HG02973 (cell line): Measurements from ENCODE around the gene SLC35A3.
"Not testable (repeated sequence)": the region's sequence is repeated elsewhere in the genome, so short reads cannot be mapped to it uniquely, and the experiment has no call there.

Experiments
- ATAC-seq: cut with Tn5 transposase; IDR thresholded peaks from one replicate; pipeline ENCODE4 v1.9.1; 2021; ENCODE audit warnings: moderate library complexity; ENCODE audit not compliant: unreplicated experiment

The SLC35A3 gene

GRCh38 chr1:99972066-99972465, 2.3 kb downstream of the SLC35A3 start:
- ATAC-seq: not testable (repeated sequence)

DNA sequence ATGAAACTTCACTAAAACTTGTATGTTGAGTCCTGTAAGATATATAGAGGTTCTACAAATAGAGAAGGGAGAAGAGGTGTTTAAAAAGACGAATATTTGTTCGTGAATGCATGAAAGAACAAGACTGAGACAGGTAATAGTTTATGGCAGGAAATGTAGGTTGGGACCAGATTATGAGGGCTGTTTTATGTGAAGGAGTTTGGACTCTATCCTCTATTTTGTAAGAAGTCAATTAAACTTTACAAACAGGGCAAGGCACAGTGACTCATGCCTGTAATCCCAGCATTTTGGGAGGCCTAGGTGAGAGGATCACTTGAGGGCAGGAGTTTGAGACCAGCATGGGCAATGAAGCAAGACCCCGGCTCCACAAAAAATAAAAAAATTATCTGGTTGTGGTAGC, 5.7 kb downstream of the SLC35A3 start:
- ATAC-seq: no peak

GRCh38 chr1:99977326-99977725, 7.5 kb downstream of the SLC35A3 start:
- ATAC-seq: not testable (repeated sequence)

- ATAC-seq: no peak
Observed at GRCh38 chr1:99978218-99978617, 8.4 kb downstream of the SLC35A3 start.

GRCh38 chr1:99979091-99979490, 9.3 kb downstream of the SLC35A3 start:
- ATAC-seq: no peak

DNA sequence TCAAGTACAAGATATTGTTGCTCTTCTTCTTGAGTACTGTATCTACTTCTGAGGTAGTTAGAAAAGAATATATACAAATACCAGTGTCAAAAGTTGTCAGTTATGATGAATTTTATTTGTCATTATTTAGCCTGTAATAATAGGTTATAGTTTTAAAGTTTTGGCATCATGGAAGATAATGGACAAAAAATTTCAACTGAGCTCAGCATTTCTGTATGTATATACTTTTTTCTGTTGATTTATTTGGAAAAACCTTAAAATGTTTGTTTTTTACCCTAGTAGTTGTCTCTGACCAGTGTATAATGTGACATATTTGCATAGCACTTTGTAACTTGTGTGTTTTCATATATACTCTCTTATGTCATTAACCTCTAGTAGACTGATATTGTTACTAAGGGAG, 11.1 kb downstream of the SLC35A3 start:
- no peak for ATAC-seq

- ATAC-seq: no peak
Observed at GRCh38 chr1:99986656-99987225, 16.9 kb downstream of the SLC35A3 start.

DNA sequence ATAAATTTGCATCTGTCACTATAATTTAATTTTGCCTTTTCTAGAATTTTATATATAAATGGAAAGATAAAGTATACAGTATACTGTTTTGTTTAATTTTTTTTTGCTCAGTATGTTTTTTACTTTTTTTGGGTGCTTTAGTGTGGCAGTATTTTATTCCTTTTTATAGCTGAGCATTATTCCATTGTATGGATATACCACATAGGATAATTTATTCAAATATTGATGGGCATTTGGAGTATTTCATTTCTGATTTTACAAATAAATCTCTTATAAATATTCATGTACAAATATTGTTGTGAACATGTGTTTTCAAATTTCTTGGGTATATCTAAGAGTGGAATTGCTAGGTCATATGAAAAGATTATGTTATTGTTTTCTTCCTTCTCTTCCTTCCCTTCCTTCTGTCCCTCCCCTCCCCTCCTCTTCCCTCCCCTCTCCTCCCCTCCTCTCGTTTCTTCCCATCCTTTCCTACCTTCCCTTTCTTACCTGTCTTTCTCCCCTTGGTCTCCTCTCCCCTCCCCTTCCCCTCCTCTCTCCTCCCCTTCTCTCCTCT, 18.5 kb downstream of the SLC35A3 start:
- no peak for ATAC-seq

DNA sequence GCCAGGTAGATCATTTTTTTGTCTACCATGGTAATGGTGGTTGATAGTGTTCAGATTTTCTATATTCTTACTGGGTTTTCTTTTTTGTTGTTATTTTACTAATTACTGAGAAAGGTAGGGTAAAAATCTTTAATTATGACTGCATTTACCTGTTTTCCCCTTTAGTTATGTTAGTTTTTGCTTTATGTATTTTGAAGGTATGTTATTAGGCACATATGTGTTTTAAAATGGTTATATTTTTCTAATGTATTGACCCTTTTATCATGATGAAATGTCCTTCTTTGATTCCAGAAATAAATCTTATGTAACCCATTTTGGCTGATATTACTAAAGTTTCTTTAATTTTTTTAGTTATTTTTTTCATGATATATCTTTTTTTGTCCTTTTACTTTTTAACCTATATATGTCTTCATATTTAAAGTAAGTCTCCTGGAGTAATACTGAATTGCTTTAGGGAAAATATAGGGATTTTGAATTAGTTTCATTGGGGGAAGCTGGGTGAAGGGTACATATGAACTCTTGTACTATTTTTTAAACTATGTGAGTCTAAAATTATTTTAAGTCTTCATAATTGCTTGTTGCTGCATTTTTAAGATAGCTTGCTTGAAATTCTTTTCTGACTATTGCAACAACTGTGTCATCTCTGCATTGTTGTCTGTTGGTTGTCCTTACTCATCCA, 22.4 kb downstream of the SLC35A3 start:
- ATAC-seq: no peak

- ATAC-seq: no peak
Observed at GRCh38 chr1:99992760-99993467, 23.1 kb downstream of the SLC35A3 start.

DNA sequence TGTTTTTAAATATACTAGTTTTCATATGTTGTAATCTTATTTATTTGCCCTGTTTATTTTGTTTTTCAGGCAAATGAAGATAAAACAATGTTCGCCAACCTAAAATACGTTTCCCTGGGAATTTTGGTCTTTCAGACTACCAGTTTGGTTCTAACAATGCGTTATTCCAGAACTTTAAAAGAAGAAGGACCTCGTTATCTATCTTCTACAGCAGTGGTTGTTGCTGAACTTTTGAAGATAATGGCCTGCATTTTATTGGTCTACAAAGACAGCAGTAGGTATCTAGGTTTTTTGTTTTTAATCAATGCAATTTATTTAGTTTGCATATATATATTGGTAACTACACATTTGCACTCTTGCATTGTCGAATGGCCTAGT, 23.7 kb downstream of the SLC35A3 start:
- ATAC-seq: no peak

GRCh38 chr1:99994496-99994895, 24.7 kb downstream of the SLC35A3 start:
- no peak for ATAC-seq

DNA sequence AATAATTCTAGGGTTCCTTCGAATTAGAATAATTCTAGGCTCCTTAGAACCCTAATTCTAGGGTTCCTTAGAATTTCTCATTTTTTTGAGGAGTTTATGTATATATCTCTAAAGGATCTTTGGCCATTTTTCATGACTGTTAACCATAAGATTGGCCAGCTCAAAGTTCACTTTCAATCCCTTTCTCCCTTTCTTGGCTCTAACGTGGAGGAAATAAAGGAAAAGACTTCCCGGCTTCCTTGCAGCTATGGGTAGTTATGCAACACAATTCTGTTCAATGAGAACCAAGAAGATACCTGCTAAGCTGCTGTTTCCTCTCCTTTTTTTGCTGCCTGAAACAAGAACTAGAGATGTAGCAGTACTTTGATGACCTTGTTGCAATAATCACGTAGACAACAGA, 27.2 kb downstream of the SLC35A3 start:
- no peak for ATAC-seq

DNA sequence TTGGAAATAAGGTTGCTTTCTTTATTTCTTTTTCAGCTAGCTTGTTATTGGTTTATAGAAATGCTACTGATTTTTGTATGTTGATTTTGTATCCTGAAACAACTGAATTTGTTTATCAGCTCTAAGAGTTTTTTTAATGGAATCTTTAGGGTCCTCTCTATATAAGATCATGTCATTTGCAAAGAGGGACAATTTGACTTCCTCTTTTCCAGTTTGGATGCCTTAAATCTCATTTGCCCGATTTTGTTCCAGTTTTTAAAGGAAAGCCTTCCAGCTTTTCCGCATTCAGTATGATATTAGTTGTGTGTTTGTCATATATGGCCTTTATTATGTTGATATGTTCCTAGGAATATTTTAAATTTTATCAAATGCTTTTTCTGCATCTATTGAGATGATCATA, 31.7 kb downstream of the SLC35A3 start:
- ATAC-seq: no peak

GRCh38 chr1:100005424-100005823, 35.6 kb downstream of the SLC35A3 start:
- ATAC-seq: no peak

- ATAC-seq: no peak
Observed at GRCh38 chr1:100006688-100007087, 36.9 kb downstream of the SLC35A3 start.

- no peak for ATAC-seq
Observed at GRCh38 chr1:100009458-100009857, 39.7 kb downstream of the SLC35A3 start.

DNA sequence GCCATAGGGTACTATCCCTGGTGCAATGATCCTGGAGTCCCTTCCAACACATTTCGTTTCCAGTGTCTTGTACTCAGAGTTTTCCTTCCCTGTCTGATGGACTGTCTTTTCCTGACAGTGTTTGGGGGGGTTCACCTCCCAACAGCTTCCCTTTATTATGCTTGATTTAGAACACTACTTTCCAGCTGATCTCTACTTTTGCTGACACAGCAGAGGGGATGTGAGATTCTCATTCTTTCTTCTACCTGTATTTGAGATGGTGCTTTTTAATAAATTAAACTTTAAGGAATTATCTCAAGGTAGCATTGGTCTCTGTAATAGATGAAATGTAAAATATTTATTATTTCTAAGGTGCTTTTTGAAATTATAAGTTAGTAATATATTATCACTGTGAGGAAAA, 41.0 kb downstream of the SLC35A3 start:
- no peak for ATAC-seq

- no peak for ATAC-seq
Observed at GRCh38 chr1:100019220-100019619, 49.4 kb downstream of the SLC35A3 start.

- ATAC-seq: no peak
Observed at GRCh38 chr1:100023482-100023881, 53.7 kb downstream of the SLC35A3 start.

DNA sequence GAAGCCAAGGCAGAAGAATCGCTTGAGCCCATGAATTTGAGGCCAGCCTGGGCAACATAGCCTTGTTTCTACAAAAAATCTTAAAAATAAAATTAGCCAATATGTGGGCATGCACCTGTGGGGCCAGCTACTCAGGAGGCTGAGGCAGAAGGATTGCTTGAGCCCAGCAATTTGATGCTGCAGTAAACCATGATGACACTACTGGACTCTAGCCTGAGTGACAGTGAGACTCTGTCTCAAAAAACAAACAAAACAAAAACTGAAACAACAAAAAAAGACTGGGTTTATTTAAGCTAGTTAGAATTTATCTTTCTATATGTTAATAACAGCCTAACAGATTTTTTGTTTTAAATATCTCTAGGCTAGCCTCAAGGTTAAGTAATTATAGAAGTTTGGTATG, 57.4 kb downstream of the SLC35A3 start:
- no peak for ATAC-seq

DNA sequence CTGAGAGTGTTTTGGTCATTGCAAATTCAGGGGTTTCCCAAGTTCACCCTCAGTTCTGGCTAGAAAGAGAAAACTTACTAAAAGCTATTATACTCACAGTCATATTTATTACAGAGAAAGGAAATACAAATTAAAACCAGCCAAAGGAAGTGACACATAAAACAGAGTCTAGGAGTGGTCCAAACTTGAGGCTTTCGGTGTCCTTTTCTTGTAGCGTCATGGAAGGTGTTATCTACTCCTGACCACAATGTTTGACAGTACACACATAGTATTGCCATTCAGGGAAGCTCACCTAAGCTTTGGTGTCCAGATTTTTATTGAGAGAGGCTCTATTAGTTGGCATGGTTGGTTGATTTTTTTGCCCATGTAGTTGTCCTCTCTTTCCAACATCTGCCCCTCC, 59.0 kb downstream of the SLC35A3 start:
- ATAC-seq: no peak
